NB4 (cell line): Measurements from ENCODE around the gene UBR3.

ENCODE experiments used
- DNase-seq: peaks from one replicate; pipeline ENCODE4 v3.0.0; 2010; ENCODE audit warnings: low read depth
- H3K4me3 ChIP-seq: one replicate; pipeline ENCODE4 v1.5.1; 2011; ENCODE audit warnings: mild to moderate bottlenecking, low read depth, low read length, moderate library complexity
- CTCF ChIP-seq: IDR thresholded peaks from one replicate; pipeline ENCODE4 v1.5.1; 2012; ENCODE audit warnings: low read depth, low read length
- MAX ChIP-seq: IDR thresholded peaks from 2 replicates; pipeline ENCODE4 v1.6.1; 2011; ENCODE audit warnings: low read depth, low read length
- MYC ChIP-seq: IDR thresholded peaks from 2 replicates; pipeline ENCODE4 v1.6.1; 2011; ENCODE audit warnings: low read depth, low read length
- POLR2A ChIP-seq: IDR thresholded peaks from 2 replicates; pipeline ENCODE4 v1.6.1; 2011; ENCODE audit warnings: mild to moderate bottlenecking; ENCODE audit not compliant: insufficient read length; ENCODE audit errors: extremely low read depth

UBR3 gene

GRCh38 chr2:169997140-169997887 lies 170.1 kb downstream of the UBR3 start:
- H3K4me3 ChIP-seq = no peak overlapping the region
- DNase-seq = no peak
- TF ChIP-seq MAX = no peak
- TF ChIP-seq CTCF = no peak
- no peak for TF ChIP-seq MYC
- TF ChIP-seq POLR2A = no peak

GRCh38 chr2:169999054-169999453 lies 171.8 kb downstream of the UBR3 start:
- no peak for TF ChIP-seq MYC
- TF ChIP-seq MAX = no peak
- TF ChIP-seq CTCF = no peak
- TF ChIP-seq POLR2A = no peak
- DNase-seq = no peak
- H3K4me3 ChIP-seq = no peak overlapping the region

GRCh38 chr2:170002096-170002495 lies 174.8 kb downstream of the UBR3 start:
- H3K4me3 ChIP-seq = no peak overlapping the region
- DNase-seq = no peak
- TF ChIP-seq MAX = no peak
- no peak for TF ChIP-seq MYC
- no peak for TF ChIP-seq POLR2A
- no peak for TF ChIP-seq CTCF

- peak; percentile 15 for DNase-seq
- TF ChIP-seq POLR2A = no peak
- no peak for TF ChIP-seq CTCF
- TF ChIP-seq MYC = no peak
- TF ChIP-seq MAX = no peak
- no peak overlapping the region for H3K4me3 ChIP-seq
Observed at GRCh38 chr2:170005702-170006101, 178.4 kb downstream of the UBR3 start.

- peak; percentile 45 for DNase-seq
- TF ChIP-seq MYC = no peak
- no peak for TF ChIP-seq MAX
- TF ChIP-seq POLR2A = no peak
Observed at GRCh38 chr2:170006587-170007325, 179.5 kb downstream of the UBR3 start.

GRCh38 chr2:170009209-170009608 lies 182.0 kb downstream of the UBR3 start:
- no peak for DNase-seq
- H3K4me3 ChIP-seq = no peak overlapping the region
- TF ChIP-seq CTCF = no peak
- no peak for TF ChIP-seq MAX
- no peak for TF ChIP-seq POLR2A
- TF ChIP-seq MYC = no peak

More at GRCh38 chr2:170006587-170007325, 179.5 kb downstream of the UBR3 start:
- no peak overlapping the region for H3K4me3 ChIP-seq
